H1 (cell line): Measurements from ENCODE around the gene PAPOLG. TPM values are rescaled to one million over a fixed set of nuclear protein-coding genes. Genes with fewer than 3 reads are reported as not detected.

Experiments
- CTCF ChIA-PET: fragments of 300-600 bp; sonication (Branson Sonifier 250); formaldehyde crosslinking; loops from one replicate; lab custom pipeline; 2021; ENCODE audit not compliant: partially characterized antibody; lab: Charles Lee
- POLR2A ChIA-PET: fragments of 300-600 bp; sonication (Branson Sonifier 250); formaldehyde crosslinking; loops from one replicate; lab custom pipeline; 2021; ENCODE audit warnings: inconsistent platforms; ENCODE audit not compliant: partially characterized antibody; lab: Charles Lee
- DNase-seq, 2 experiments: peaks; one replicate each; pipeline versions ENCODE4 v3.0.0 to v3.0.0-alpha.2; 2010 to 2022; ENCODE audit warnings: low spot score in 2 of 2, low read depth in 1 of 2, mixed read lengths in 1 of 2
- FAIRE-seq: peaks from 2 replicates; lab custom pipeline; 2011; peaks lifted over from hg19 to GRCh38; lab: Jason Lieb, UNC
- H2AFZ ChIP-seq: 2 replicates; pipeline ENCODE4 v1.8.1; 2012; ENCODE audit warnings: low read length, inconsistent platforms
- H2AK5ac ChIP-seq: 2 replicates; pipeline ENCODE4 v1.6.1; 2013; ENCODE audit warnings: low read depth, low read length
- H2BK120ac ChIP-seq: replicated peaks from 2 replicates; pipeline ENCODE3; 2013; ENCODE audit warnings: low read depth, low read length, inconsistent platforms
- H2BK12ac ChIP-seq: 2 replicates; pipeline ENCODE4 v1.6.1; 2013; ENCODE audit warnings: low read depth, low read length
- H2BK15ac ChIP-seq: 2 replicates; pipeline ENCODE4 v1.6.1; 2013; ENCODE audit warnings: low read length
- H2BK20ac ChIP-seq: 2 replicates; pipeline ENCODE4 v1.6.1; 2013; ENCODE audit warnings: low read length
- H2BK5ac ChIP-seq: 2 replicates; pipeline ENCODE4 v1.6.1; 2013; ENCODE audit warnings: low read depth, low read length
- H3K14ac ChIP-seq: 2 replicates; pipeline ENCODE4 v1.6.1; 2013; ENCODE audit warnings: inconsistent platforms; ENCODE audit not compliant: insufficient read length
- H3K18ac ChIP-seq: 2 replicates; pipeline ENCODE4 v1.6.1; 2013; ENCODE audit warnings: low read length; ENCODE audit errors: extremely low read depth
- H3K23ac ChIP-seq: 2 replicates; pipeline ENCODE4 v1.6.1; 2013; ENCODE audit warnings: inconsistent platforms; ENCODE audit not compliant: insufficient read length
- H3K23me2 ChIP-seq: 2 replicates; pipeline ENCODE4 v1.6.1; 2013; ENCODE audit warnings: low read depth, low read length
- H3K27ac ChIP-seq: 2 replicates; pipeline ENCODE4 v1.6.1; 2011; ENCODE audit warnings: low read depth, low read length, inconsistent platforms
- H3K27me3 ChIP-seq, 4 experiments: replicated peaks in 1 of 4; 1 replicate in 1 of 4; 2 replicates in 3 of 4; pipeline versions ENCODE4 v1.6.1 to v1.8.1; 2011 to 2013; ENCODE audit warnings: low read length in 3 of 4, mild to moderate bottlenecking in 3 of 4, inconsistent platforms in 2 of 4, mixed read lengths in 2 of 4, moderate library complexity in 1 of 4; ENCODE audit not compliant: control insufficient read depth in 3 of 4, insufficient read depth in 3 of 4; ENCODE audit errors: extremely low read depth in 1 of 4
- H3K36me3 ChIP-seq, 4 experiments: 2 replicates each; pipeline versions ENCODE4 v1.6.1 to v1.8.1; 2011 to 2013; ENCODE audit warnings: mild to moderate bottlenecking in 4 of 4, low read length in 3 of 4, moderate library complexity in 2 of 4, control low read depth in 1 of 4, inconsistent platforms in 1 of 4; ENCODE audit not compliant: insufficient read depth in 4 of 4, control insufficient read depth in 2 of 4
- H3K4ac ChIP-seq: replicated peaks from 2 replicates; pipeline ENCODE3; 2013; ENCODE audit warnings: low read length, low read depth, mixed read lengths, inconsistent platforms; ENCODE audit not compliant: insufficient read length
- H3K4me1 ChIP-seq, 4 experiments: replicated peaks in 1 of 4; 1 replicate in 1 of 4; 2 replicates in 3 of 4; pipeline versions ENCODE4 v1.6.1 to v1.8.1; 2011 to 2013; ENCODE audit warnings: low read length in 3 of 4, inconsistent platforms in 2 of 4, mixed read lengths in 1 of 4; ENCODE audit not compliant: insufficient read depth in 4 of 4, control insufficient read depth in 3 of 4
- H3K4me2 ChIP-seq, 2 experiments: 2 replicates each; pipeline versions ENCODE4 v1.6.1 to v1.8.1; 2011 to 2013; ENCODE audit warnings: low read depth in 2 of 2, low read length in 2 of 2, control low read depth in 1 of 2, inconsistent platforms in 1 of 2, mild to moderate bottlenecking in 1 of 2; ENCODE audit not compliant: insufficient read depth in 1 of 2
- H3K4me3 ChIP-seq, 4 experiments: fragments of 200-600, 300-600 bp in 1 of 4; sonication (generic), shearing (Covaris generic), sonication (Bioruptor Twin) in 1 of 4; 2 replicates each; pipeline versions ENCODE4 v1.5.1 to v1.8.1; 2011 to 2016; ENCODE audit warnings: low read length in 4 of 4, low read depth in 3 of 4, control low read depth in 2 of 4, inconsistent platforms in 2 of 4, mild to moderate bottlenecking in 2 of 4, mixed read lengths in 1 of 4, moderate library complexity in 1 of 4; ENCODE audit not compliant: insufficient read depth in 2 of 4; ENCODE audit errors: extremely low read depth in 1 of 4
- H3K56ac ChIP-seq: replicated peaks from 2 replicates; pipeline ENCODE3; 2013; ENCODE audit warnings: low read depth, mild to moderate bottlenecking, mixed read lengths, low read length, inconsistent platforms; ENCODE audit not compliant: insufficient read length
- H3K79me1 ChIP-seq: 2 replicates; pipeline ENCODE4 v1.6.1; 2013; ENCODE audit warnings: low read depth, low read length, control low read depth
- H3K79me2 ChIP-seq, 2 experiments: 2 replicates each; pipeline versions ENCODE4 v1.6.1 to v1.8.1; 2012 to 2013; ENCODE audit warnings: low read length in 2 of 2, mild to moderate bottlenecking in 2 of 2, inconsistent platforms in 1 of 2; ENCODE audit not compliant: insufficient read depth in 2 of 2, control insufficient read depth in 1 of 2
- H3K9ac ChIP-seq, 4 experiments: replicated peaks in 1 of 4; 1 replicate in 1 of 4; 2 replicates in 3 of 4; pipeline versions ENCODE4 v1.6.1 to v1.8.1; 2011 to 2013; ENCODE audit warnings: low read depth in 3 of 4, low read length in 3 of 4, control low read depth in 2 of 4, mild to moderate bottlenecking in 2 of 4, moderate library complexity in 2 of 4, inconsistent platforms in 1 of 4; ENCODE audit errors: extremely low read depth in 1 of 4
- H3K9me3 ChIP-seq, 2 experiments: 2 replicates each; pipeline versions ENCODE4 v1.6.1 to v1.8.1; 2012 to 2013; ENCODE audit warnings: mild to moderate bottlenecking in 2 of 2, moderate library complexity in 2 of 2, control low read depth in 1 of 2, inconsistent platforms in 1 of 2, low read depth in 1 of 2, low read length in 1 of 2, mixed read lengths in 1 of 2; ENCODE audit not compliant: insufficient read depth in 2 of 2
- H4K20me1 ChIP-seq, 2 experiments: replicated peaks in 1 of 2; 2 replicates each; pipeline versions ENCODE3 to v1.8.1; 2011 to 2013; ENCODE audit warnings: inconsistent platforms in 2 of 2, low read length in 2 of 2, mild to moderate bottlenecking in 1 of 2; ENCODE audit not compliant: insufficient read depth in 2 of 2, control insufficient read depth in 1 of 2
- H4K5ac ChIP-seq: 2 replicates; pipeline ENCODE4 v1.6.1; 2013; ENCODE audit warnings: low read length, low read depth, mixed read lengths, inconsistent platforms; ENCODE audit not compliant: insufficient read length
- H4K8ac ChIP-seq: 2 replicates; pipeline ENCODE4 v1.8.0; 2013; ENCODE audit warnings: mild to moderate bottlenecking, moderate library complexity, low read length, inconsistent platforms; ENCODE audit not compliant: insufficient read depth; ENCODE audit errors: extremely low read depth
- H4K91ac ChIP-seq: replicated peaks from 2 replicates; pipeline ENCODE3; 2013; ENCODE audit warnings: low read length, mixed read lengths, inconsistent platforms; ENCODE audit not compliant: insufficient read length
- HDAC2 ChIP-seq, 2 experiments: fragments of 300-600 bp in 1 of 2; sonication (generic) in 1 of 2; IDR thresholded peaks; 2 replicates each; pipeline ENCODE4 v1.6.1; 2011 to 2012; ENCODE audit warnings: low read depth in 2 of 2, low read length in 2 of 2, mild to moderate bottlenecking in 2 of 2, moderate library complexity in 2 of 2, borderline replicate concordance in 1 of 2, inconsistent platforms in 1 of 2
- JUND ChIP-seq: IDR thresholded peaks from 2 replicates; pipeline ENCODE4 v1.6.1; 2011; ENCODE audit warnings: mild to moderate bottlenecking, improper control_type of control experiment, low read length
- KDM5A ChIP-seq: fragments of 200-600 bp; IDR thresholded peaks from 2 replicates; pipeline ENCODE4 v1.7.1; 2012; ENCODE audit warnings: mild to moderate bottlenecking, low read length, inconsistent platforms, mixed read lengths
- RXRA ChIP-seq: IDR thresholded peaks from 2 replicates; pipeline ENCODE4 v1.6.1; 2011; ENCODE audit warnings: low read depth, mild to moderate bottlenecking, low read length, moderate library complexity; ENCODE audit not compliant: insufficient read depth
- WGBS, 2 experiments: shearing (Covaris generic) in 1 of 2; methylation state at CpG; one replicate each; pipeline versions ENCODE4 v1.1.6 to v1.1.7; 2013 to 2015; ENCODE audit warnings: low lambda C conversion rate in 2 of 2, mixed read lengths in 2 of 2, inconsistent platforms in 1 of 2, low coverage in 1 of 2, missing lambda C conversion rate in 1 of 2; ENCODE audit not compliant: insufficient replicate concordance in 2 of 2, insufficient coverage in 1 of 2, insufficient read length in 1 of 2; ENCODE audit errors: extremely low coverage in 1 of 2, missing lambda C conversion rate in 1 of 2; 5-methylcytosine and 5-hydroxymethylcytosine counted together
- polyA plus RNA-seq, 7 experiments: library from polyadenylated mRNA; depleted of rRNA in 3 of 7; stranded (reverse) in 5 of 7; unstranded in 2 of 7; fragments of >200 nt in 5 of 7; fragments of 200-250 nt in 2 of 7; gene quantifications; 1 replicate in 5 of 7; 2 replicates in 1 of 7; 4 replicates in 1 of 7; pipeline versions ENCODE4 v1.2.1 to v1.2.3, GENCODE V29; 2011 to 2013; ENCODE audit warnings: missing spikeins in 2 of 7, mixed read lengths in 2 of 7
- total RNA-seq: library from RNA; stranded (reverse); fragmentation: NEBNext Ultra II Directional; extraction: Animal tissue kit (Norgen Biotek cat#: 25700); gene quantifications from 2 replicates; pipeline ENCODE4 v1.2.1, GENCODE V29; 2021

PAPOLG gene
- total and polyA plus RNA-seq, 2 of the 8 experiments (the other 6 are each of a cell fraction or from before 2014, with no cell fraction given) = 6.5 to 21.5 TPM

DNA sequence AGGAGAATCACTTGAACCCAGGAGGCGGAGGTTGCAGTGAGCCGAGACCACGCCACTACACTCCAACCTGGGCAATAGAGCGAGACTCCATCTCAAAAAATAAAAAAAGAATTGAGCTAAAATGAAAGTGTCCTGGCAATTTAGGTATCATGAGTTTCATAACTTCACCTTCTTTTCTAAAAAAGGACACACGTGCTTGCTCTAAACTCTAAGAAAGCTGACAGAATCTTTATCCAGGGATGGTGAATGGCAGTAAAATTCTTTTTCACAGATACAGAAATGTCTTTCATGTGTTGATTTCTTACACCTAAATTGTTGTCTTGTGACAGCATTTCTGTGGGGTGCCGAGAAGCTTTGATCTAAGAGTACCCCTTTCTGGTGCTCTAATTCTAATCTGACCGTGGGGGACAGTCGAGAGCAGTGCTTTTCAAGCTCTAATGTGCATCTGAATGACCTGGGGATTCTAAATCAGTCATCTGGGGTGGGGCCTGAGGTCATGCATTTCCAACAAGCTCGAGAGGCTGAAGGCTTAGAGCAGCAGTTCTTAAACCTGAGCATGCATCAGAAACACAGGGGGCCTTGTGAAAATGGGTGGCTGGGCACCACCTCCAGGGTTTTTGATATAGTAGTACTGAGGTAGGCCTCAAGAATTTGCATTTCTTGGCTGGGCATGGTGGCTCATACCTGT, 83.2 kb downstream of the PAPOLG start:
- Histone ChIP-seq H3K79me1 (no peaks in the 10 kb centered on the region), H4K8ac (no peak overlapping the region), H3K4ac (no peak overlapping the region), H3K4me1 (no peaks in the 10 kb centered on the region), H2BK5ac (no peak overlapping the region), H3K4me3 (no peak overlapping the region), H2AFZ (no peak overlapping the region), H2BK15ac (no peak overlapping the region), H3K36me3 (no peaks in the 10 kb centered on the region), H2AK5ac (no peak overlapping the region), H3K18ac (no peak overlapping the region), H3K14ac (no peak overlapping the region), H2BK20ac (no peak overlapping the region), H2BK12ac (no peak overlapping the region), H3K23me2 (no peaks in the 10 kb centered on the region), H2BK120ac (no peak overlapping the region), H3K4me2 (no peak overlapping the region), H3K27ac (no peak overlapping the region), H4K91ac (no peak overlapping the region), H3K9me3 (no peaks in the 10 kb centered on the region), H3K9ac (no peak overlapping the region), H3K27me3 (peaks cover 12 to 57% (median 38%) of the 10 kb centered on the region in 4 experiments), H3K23ac (no peak overlapping the region), H3K56ac (no peak overlapping the region), H4K5ac (no peak overlapping the region), H4K20me1 (no peaks in the 10 kb centered on the region), H3K79me2 (no peaks in the 10 kb centered on the region)
- TF ChIP-seq HDAC2 (IDR thresholded peaks at IDR 0.05; ENCODE audit: borderline replicate concordance in 1 of 2, low read depth in 2 of 2, low read length in 2 of 2) (no peak), RXRA (peak; percentile 76; the same call in 1 of the 2 replicates), KDM5A (no peak), JUND (0 out of 2 replicates have a peak, but pooled peaks have one; percentile 35)
- ChIA-PET CTCF (interaction anchor here (0.7 to 1.3 kb wide), 4 partner anchors 10 to 161 kb away, joined by 3 to 4 read pairs (median 4); no protein-coding TSS in a partner anchor), POLR2A (no interaction called here)
- FAIRE-seq (peak; percentile 80), DNase-seq (peak in 1 of 2 experiments; percentile 17)
- WGBS, 2 experiments = 59% methylated on average over 9 of the region's 9 CpGs; no CpG with 5 or more reads in 1 of the 2 experiments
